Fibroblast of lung (primary cell): Measurements from ENCODE around the gene CTNNA2. TPM values are rescaled to one million over a fixed set of nuclear protein-coding genes. Genes with fewer than 3 reads are reported as not detected.

Experiments used
- DNase-seq, 2 donors: peaks; one replicate each; pipeline versions ENCODE4 v3.0.0 to v3.0.0-alpha.2; 2010; ENCODE audit warnings: low read depth in 2 of 2
- H2AFZ ChIP-seq: 2 replicates; pipeline ENCODE4 v1.5.1; 2012; ENCODE audit warnings: low read length, control low read depth, inconsistent platforms
- H3K27ac ChIP-seq: 2 replicates; pipeline ENCODE4 v1.5.1; 2011; ENCODE audit warnings: low read length, control low read depth; ENCODE audit not compliant: insufficient read depth
- H3K27me3 ChIP-seq: 2 replicates; pipeline ENCODE4 v1.5.1; 2011; ENCODE audit warnings: mild to moderate bottlenecking, low read length; ENCODE audit not compliant: control insufficient read depth, insufficient read depth
- H3K36me3 ChIP-seq: 2 replicates; pipeline ENCODE4 v1.5.1; 2011; ENCODE audit warnings: low read length; ENCODE audit not compliant: control insufficient read depth, insufficient read depth
- H3K4me1 ChIP-seq: 2 replicates; pipeline ENCODE4 v1.5.1; 2011; ENCODE audit warnings: low read length; ENCODE audit not compliant: control insufficient read depth, insufficient read depth; ENCODE audit errors: extremely low read depth
- H3K4me2 ChIP-seq: 2 replicates; pipeline ENCODE4 v1.5.1; 2011; ENCODE audit warnings: low read length, control low read depth; ENCODE audit not compliant: insufficient read depth; ENCODE audit errors: extremely low read depth
- H3K4me3 ChIP-seq, 4 experiments: fragments of 200-600 bp in 1 of 4; sonication (generic) in 1 of 4; replicated peaks in 1 of 4; 2 replicates each; pipeline ENCODE4 v1.5.1; 2011 to 2016; ENCODE audit warnings: low read length in 4 of 4, low read depth in 3 of 4, mild to moderate bottlenecking in 3 of 4, control low read depth in 2 of 4, inconsistent platforms in 1 of 4, mixed read lengths in 1 of 4; ENCODE audit not compliant: insufficient read depth in 1 of 4; ENCODE audit errors: control extremely low read depth in 1 of 4
- H3K79me2 ChIP-seq: 2 replicates; pipeline ENCODE4 v1.5.1; 2012; ENCODE audit warnings: mild to moderate bottlenecking, low read length, inconsistent platforms; ENCODE audit not compliant: control insufficient read depth, insufficient read depth
- H3K9ac ChIP-seq: 2 replicates; pipeline ENCODE4 v1.5.1; 2011; ENCODE audit warnings: mild to moderate bottlenecking, low read length, control low read depth; ENCODE audit not compliant: insufficient read depth
- H3K9me3 ChIP-seq: 2 replicates; pipeline ENCODE4 v1.5.1; 2012; ENCODE audit warnings: low read depth, low read length; ENCODE audit not compliant: control insufficient read depth, insufficient read depth
- H4K20me1 ChIP-seq: 2 replicates; pipeline ENCODE4 v1.5.1; 2011; ENCODE audit warnings: low read length; ENCODE audit not compliant: control insufficient read depth, insufficient read depth; ENCODE audit errors: extremely low read depth
- EZH2 ChIP-seq: IDR thresholded peaks from 2 replicates; pipeline ENCODE4 v1.5.1; 2012; ENCODE audit warnings: low read length, control low read depth, mild to moderate bottlenecking; ENCODE audit errors: missing control alignments
- polyA plus RNA-seq, 2 donors: library from polyadenylated mRNA; depleted of rRNA in 1 of 2; stranded (reverse) in 1 of 2; unstranded in 1 of 2; fragments of >200 nt; gene quantifications; 2 replicates each; pipeline ENCODE4 v1.2.1, GENCODE V29; 2011 to 2012; ENCODE audit warnings: missing spikeins in 1 of 2
- total RNA-seq: library from RNA; depleted of rRNA; stranded (reverse); fragments of >200 nt; gene quantifications from 2 replicates; pipeline ENCODE4 v1.2.1, GENCODE V29; 2014
- TF ChIP-seq, protein P1 (sequence below), 2 donors: IDR thresholded peaks in 1 of 2; conservative IDR thresholded peaks in 1 of 2; 1 replicate in 1 of 2; 2 replicates in 1 of 2; pipeline ENCODE4 v1.5.1; 2011 to 2012; ENCODE audit warnings: low read length in 2 of 2, control low read depth in 1 of 2, inconsistent platforms in 1 of 2, low read depth in 1 of 2, mild to moderate bottlenecking in 1 of 2

CTNNA2 gene
- total and polyA plus RNA-seq, 2 donors (not counting 1 experiment from before 2014, with no cell fraction given) = not detected

DNA sequence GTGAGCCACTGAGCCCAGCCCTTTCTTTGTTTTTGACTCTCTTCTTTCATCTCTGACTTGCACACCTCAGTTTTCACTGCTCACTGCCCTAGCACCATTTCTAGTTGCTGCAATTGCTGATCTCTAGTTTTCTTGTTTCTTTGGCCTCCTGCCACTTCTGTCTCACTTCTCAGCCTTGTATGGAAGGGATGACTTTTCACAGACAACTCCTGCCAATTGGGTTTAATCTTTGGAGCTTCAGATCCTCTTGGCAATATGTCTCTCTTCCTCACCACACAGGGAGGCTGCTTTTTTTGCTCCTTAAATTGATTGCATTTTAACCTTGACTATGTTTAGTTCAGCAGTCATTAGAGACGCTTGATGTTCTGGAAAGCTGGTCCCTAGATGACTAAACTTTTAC lies 323.1 kb downstream of the CTNNA2 start:
- H2AFZ ChIP-seq = no peak overlapping the region
- H3K27ac ChIP-seq = no peak overlapping the region
- H3K4me3 ChIP-seq = no peak overlapping the region
- no peak overlapping the region for H3K9ac ChIP-seq
- H3K27me3 ChIP-seq = no peaks in the 10 kb centered on the region
- no peaks in the 10 kb centered on the region for H3K36me3 ChIP-seq
- DNase-seq = peak in 1 of 2 donors; percentile 36
- no peaks in the 10 kb centered on the region for H4K20me1 ChIP-seq
- H3K79me2 ChIP-seq = no peaks in the 10 kb centered on the region
- no peak overlapping the region for H3K4me2 ChIP-seq
- H3K9me3 ChIP-seq = no peaks in the 10 kb centered on the region
- no peaks in the 10 kb centered on the region for H3K4me1 ChIP-seq
- no peak for TF ChIP-seq EZH2
- TF ChIP-seq, protein P1, sequence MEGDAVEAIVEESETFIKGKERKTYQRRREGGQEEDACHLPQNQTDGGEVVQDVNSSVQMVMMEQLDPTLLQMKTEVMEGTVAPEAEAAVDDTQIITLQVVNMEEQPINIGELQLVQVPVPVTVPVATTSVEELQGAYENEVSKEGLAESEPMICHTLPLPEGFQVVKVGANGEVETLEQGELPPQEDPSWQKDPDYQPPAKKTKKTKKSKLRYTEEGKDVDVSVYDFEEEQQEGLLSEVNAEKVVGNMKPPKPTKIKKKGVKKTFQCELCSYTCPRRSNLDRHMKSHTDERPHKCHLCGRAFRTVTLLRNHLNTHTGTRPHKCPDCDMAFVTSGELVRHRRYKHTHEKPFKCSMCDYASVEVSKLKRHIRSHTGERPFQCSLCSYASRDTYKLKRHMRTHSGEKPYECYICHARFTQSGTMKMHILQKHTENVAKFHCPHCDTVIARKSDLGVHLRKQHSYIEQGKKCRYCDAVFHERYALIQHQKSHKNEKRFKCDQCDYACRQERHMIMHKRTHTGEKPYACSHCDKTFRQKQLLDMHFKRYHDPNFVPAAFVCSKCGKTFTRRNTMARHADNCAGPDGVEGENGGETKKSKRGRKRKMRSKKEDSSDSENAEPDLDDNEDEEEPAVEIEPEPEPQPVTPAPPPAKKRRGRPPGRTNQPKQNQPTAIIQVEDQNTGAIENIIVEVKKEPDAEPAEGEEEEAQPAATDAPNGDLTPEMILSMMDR (conservative IDR thresholded peaks at IDR 0.05 in 1 of 2, IDR thresholded peaks at IDR 0.05 in 1 of 2; ENCODE audit: low read depth in 1 of 2, low read length in 2 of 2) = no peak

DNA sequence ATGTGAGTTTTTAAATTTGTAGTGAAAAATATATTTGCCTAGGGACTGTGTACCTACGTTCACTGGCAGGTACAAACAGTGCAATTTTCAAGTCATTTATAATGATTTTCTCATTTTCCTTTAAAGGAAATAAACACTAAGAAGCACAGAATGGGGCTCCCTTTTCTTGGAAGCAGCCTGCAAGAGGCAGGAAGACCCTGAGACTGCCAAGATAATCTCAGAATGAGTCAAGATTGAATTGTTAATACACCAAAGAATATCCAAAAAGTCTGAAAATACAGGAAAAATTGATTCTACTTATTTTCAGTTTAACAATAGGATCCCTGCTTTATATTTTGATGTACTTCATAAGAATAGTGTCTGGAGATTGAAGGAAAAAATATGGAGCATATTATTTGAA lies 331.2 kb downstream of the CTNNA2 start:
- DNase-seq = peak in 1 of 2 donors; percentile 4
- H4K20me1 ChIP-seq = no peaks in the 10 kb centered on the region
- H3K9ac ChIP-seq = no peak overlapping the region
- H3K4me2 ChIP-seq = no peak overlapping the region
- no peak overlapping the region for H3K4me3 ChIP-seq
- H3K36me3 ChIP-seq = no peaks in the 10 kb centered on the region
- no peaks in the 10 kb centered on the region for H3K4me1 ChIP-seq
- H3K9me3 ChIP-seq = no peaks in the 10 kb centered on the region
- no peak for TF ChIP-seq EZH2
- TF ChIP-seq, protein P1 (conservative IDR thresholded peaks at IDR 0.05 in 1 of 2, IDR thresholded peaks at IDR 0.05 in 1 of 2; ENCODE audit: low read depth in 1 of 2, low read length in 2 of 2) = no peak
- H2AFZ ChIP-seq = no peak overlapping the region
- H3K27ac ChIP-seq = no peak overlapping the region
- no peaks in the 10 kb centered on the region for H3K27me3 ChIP-seq
- H3K79me2 ChIP-seq = no peaks in the 10 kb centered on the region

DNA sequence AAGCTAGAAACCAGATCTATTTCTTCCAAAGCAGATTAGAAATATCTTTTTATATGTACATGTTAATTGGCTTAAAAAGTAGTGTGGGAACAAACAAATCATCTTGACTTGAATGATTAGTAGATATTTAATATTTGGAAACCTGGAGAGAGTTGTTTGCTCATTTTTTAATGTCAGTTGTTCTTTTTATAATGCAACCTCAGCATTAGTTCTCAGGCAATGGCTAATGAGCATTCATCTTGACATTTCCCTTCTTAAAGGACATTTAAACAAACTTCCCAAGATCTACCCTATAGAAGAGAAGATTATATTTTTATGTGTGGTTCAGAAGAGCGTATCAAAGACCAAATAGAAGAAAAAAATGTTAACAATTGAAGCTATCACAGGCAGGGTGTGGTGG lies 334.0 kb downstream of the CTNNA2 start:
- H3K79me2 ChIP-seq = no peaks in the 10 kb centered on the region
- no peaks in the 10 kb centered on the region for H3K36me3 ChIP-seq

More for the DNA sequence above, 334.0 kb downstream of the CTNNA2 start:
- H3K9ac ChIP-seq = no peak overlapping the region
- no peak overlapping the region for H3K4me2 ChIP-seq
- no peaks in the 10 kb centered on the region for H3K27me3 ChIP-seq
- TF ChIP-seq EZH2 = no peak
- no peaks in the 10 kb centered on the region for H3K4me1 ChIP-seq
- no peak overlapping the region for H3K27ac ChIP-seq
- no peak overlapping the region for H2AFZ ChIP-seq
- H3K9me3 ChIP-seq = no peaks in the 10 kb centered on the region
- H4K20me1 ChIP-seq = no peaks in the 10 kb centered on the region
- no peak overlapping the region for H3K4me3 ChIP-seq
- no peak for DNase-seq
